Measurements from ENCODE around the gene MFAP2.

Gene MFAP2

GRCh38 chr1:16980473-16981268 is at the start of gene MFAP2:
MFAP2 (minus strand) TSS chr1:16980620; CDS start chr1:16978273, 2,347 bp downstream.
- DNase-seq = peak; percentile 73

DNA sequence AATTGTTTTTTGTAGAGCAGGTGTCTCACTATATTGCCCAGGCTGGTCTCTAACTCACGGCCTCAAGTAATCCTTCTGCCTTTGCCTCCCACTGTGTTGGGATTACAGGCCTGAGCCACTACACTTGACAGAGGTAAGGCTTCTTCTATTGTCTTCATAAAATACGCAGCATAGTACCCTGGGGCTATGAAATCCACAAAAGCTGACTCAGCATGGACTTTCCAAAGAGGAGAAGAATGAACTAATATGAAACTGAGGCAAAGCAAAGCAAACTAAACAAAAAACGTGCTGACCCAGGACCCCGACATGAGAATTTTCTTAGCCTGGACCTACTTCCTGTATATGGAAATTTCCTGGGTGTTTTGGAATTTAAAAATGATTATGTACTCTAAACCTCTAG is 49.8 kb upstream of the MFAP2 start:
- DNase-seq = no peak

DNA sequence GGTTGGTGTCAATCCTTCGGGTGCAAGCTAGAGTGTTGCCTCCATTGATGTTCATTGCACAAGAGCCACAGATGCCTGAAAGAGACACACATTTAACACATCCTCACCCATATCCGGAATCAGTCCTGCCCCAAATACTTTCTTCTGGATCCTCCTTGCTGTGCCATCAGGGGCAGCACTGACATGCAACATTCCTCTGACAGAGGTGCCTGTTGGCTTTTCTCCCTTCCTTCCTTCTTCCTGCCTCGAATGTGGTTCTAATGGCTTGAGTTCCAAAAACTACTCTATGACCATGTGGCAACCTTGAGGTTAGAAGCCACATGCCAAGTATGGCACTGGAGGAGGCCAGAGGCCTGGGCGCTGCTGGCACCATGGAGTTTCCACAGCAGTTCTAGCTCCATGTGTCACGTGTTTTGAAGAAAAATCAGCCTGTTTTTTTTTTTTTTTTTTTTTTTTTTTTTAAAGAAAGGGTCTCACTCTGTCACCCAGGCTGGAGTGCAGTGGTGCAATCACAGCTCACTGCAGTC is 48.3 kb upstream of the MFAP2 start:
- DNase-seq = no peak

- DNase-seq = no peak
Measured at GRCh38 chr1:17027900-17028299, 47.5 kb upstream of the MFAP2 start.

- DNase-seq = no peak
Measured at GRCh38 chr1:17027403-17027802, 47.0 kb upstream of the MFAP2 start.

GRCh38 chr1:17024721-17025120 is 44.3 kb upstream of the MFAP2 start:
- no peak for DNase-seq

- no peak for DNase-seq
Measured at GRCh38 chr1:17023573-17023972, 43.2 kb upstream of the MFAP2 start.

- DNase-seq = no peak
Measured at GRCh38 chr1:17023102-17023501, 42.7 kb upstream of the MFAP2 start.

DNA sequence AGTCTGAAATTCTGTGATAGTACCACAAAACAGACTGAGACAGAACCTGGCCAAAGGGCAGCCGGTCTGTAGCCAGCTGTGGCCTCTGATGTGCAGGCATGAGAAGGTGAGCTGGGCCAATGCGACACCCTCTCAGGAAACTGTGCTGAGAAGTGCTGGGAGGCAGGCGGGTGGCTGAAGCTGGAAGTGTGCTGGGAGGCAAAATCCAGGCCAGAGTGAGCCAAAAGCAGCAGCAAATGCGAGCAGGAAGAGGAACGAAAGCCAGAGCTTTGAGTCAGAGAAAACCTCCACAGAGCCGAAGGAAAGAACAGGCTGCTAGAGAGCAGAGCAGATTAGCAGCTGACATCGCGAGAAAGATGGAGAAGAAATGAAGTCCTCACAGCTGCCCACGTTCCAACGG is 41.5 kb upstream of the MFAP2 start:
- DNase-seq = no peak

- no peak for DNase-seq
Measured at GRCh38 chr1:17020502-17020901, 40.1 kb upstream of the MFAP2 start.

- no peak for DNase-seq
Measured at GRCh38 chr1:17018849-17019248, 38.4 kb upstream of the MFAP2 start.

GRCh38 chr1:17017435-17017834 is 37.0 kb upstream of the MFAP2 start:
- DNase-seq = no peak

GRCh38 chr1:17016317-17016661 is 35.9 kb upstream of the MFAP2 start:
- peak; percentile 4 for DNase-seq

DNA sequence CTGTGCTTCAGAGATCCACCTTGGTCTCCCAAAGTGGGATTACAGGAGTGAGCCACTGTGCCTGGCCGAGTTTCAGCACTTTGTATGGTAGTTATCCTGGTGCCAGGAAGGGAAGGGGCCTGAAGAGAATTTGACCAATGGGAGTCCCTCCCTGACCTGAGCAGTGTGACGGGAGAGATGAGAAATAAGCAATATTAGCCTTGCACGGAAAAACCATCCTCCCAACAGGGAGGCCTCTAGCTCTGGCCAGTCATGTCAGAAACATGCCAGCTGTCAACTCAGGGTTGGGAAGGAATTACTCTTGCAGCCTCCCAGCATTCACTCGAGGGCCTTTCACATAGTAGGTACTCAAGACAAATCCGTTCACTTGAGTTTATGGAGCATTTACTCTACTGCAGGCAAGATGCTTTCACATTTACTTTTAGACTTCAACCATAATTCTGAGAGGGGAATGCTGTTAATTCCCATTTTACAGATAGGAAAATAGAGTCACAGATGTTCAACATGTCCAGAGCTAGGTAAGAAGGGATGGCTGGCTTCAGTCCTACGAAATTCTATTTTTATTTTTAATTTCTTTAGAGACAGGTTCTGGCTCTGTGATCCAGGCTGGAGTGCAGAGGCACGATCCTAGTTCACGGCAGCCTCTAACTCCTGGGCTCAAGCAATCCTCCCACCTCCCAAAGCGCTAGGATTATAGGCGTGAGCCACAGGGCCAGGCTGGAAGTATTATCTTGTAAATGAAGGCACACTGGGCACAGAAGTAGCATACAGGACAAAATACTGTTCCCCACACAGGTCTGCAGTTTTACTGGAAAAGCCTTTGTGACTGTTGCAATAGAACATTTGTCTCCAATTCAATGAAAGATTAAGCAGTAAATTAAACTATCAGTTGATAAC is 34.5 kb upstream of the MFAP2 start:
- peak; percentile 2 for DNase-seq

GRCh38 chr1:17013491-17014320 is 33.3 kb upstream of the MFAP2 start:
- no peak for DNase-seq

DNA sequence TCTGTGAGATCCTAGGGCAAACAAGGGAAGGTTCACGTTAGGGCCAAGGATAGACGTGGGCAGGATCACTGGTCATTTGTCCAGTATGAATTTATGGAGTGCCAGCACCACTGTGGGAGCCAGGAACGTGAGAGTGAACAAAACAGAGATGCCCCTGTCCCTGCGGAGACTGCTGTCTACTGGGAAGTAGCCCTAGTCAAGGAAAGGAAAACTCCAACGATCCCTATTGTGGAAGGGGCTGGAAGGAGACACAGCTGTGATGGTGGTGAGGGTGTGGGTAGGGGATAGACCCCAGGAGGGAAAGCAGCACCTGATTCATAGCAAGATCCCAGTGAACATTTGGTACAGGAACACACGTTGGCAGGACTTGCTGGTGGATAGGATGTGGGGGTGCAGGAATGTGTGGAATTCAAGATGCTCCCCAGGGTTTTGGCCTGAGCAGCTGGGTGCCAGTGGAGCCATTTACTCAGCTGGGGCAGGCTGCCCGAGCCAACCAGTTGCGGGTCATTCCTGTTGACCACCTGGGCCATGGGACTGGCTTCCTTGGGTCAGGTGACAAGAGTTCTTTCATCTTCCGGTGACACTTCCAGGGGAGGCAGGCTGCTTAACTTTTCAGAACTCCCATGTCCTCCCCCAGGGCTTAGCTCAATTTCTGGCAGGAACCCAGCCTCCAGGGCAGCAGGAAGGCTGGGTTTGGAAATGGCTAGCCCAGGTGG is 32.5 kb upstream of the MFAP2 start:
- DNase-seq = no peak

DNA sequence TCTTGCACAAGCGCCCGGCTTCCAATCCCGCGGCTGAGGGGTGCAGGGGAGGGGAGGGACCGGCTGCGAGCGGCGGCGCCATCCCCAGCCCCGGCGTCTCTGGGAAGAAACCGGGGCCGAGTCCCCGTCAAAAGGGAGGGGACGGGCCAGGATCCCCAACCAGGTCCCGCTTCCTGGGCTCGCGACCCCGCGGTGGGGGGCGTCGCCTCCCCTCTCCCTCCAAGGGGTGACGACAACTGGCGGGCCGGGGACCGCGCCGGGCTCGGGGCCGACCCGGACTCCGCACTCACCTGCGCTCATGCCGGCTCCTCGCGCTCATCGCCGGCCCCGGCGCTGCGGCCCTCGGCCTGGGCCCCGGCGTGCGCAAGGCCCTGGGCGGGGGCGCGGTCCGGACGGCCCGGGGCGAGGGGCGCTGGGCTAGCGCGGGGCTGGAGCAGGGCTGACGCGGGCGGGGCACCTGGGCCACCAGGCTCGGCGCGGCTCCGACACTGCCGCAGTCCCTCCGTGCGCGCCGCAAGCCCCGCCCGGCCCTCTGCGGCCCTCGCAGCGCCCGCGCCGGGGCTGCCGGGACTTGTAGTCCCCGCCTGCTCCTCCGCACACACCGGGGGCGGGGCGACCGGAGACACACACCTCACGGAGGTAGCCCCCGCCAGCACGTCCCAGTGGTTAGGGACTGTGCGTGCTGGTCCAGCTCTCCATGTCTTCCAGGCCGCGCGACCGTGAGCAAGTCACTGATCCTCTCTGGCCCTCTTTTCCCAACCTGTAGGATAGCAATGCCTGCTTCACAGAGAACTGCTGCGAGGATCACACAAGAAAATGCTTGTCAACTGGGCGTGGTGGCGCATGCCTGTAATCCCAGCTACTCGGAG is 31.3 kb upstream of the MFAP2 start, which contains the start of gene ATP13A2:
ATP13A2 (minus strand) TSS at position 490 of the 869 bp plus-strand sequence; CDS start at position 300, 190 bp downstream.
- peak; percentile 85 for DNase-seq

DNA sequence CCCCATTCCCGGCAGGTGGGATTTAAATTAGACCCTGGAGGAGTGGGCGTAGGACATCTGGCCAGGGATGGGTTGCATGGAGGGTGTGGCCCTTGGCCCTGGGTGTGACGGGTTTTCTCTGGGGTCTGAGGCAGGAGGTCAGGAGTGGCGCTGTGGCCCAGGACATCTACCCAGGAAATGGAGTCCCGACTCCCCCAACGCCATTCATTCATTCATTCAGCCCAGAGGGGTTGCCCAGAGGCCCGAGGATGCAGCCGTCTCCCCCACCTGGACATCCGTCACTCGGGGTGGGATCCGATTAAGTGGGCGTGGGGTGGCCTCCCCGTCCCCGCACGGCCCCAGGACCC is 30.6 kb upstream of the MFAP2 start:
- no peak for DNase-seq

DNA sequence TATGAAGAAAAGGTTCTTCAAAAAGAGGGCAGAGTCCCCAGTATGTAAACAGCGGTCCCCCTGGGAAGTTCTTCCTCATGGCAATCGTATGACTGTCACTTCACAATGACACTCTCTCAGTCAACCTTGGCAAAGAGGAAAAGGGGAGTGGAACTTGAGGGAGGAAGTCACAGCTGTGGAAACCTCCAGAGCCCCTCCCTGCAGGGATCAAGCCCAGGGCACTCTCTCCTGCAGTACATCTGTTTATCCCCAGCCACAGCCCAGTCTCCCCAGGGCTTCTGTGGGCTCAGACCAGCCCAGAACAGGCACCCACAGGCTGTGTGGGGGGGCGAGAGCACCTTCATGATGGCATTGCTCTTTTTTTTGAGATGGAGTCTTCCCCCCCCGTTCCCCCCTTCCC is 29.3 kb upstream of the MFAP2 start:
- no peak for DNase-seq

DNA sequence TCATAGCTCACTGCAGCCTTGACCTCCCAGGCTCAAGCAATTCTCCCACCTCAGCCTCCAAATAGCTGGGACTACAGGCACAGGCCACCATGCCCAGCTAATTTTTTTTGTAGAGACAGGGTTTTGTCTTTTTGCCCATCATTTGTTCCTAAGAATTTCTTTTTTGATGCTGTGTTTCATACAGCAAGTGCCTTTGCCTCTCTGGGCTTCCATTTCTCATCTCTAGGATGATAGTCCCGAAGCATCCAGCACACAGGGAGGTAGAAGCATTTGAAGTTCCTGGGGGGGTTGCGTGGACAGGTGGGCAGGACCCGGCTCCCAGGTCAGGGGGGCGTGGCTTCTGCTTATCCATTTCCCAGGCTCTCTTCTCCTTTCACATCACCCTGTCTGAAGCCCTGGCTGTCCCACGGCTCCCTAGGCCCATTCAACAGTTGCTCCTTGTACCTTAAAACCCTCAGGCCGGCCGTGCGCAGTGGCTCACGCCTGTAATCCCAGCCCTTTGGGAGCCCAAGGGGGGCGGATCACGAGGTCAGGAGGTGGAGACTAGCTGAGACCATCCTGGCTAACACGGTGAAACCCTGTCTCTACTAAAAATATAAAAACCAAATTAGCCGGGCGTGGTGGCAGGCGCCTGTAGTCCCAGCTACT is 27.9 kb upstream of the MFAP2 start:
- no peak for DNase-seq

DNA sequence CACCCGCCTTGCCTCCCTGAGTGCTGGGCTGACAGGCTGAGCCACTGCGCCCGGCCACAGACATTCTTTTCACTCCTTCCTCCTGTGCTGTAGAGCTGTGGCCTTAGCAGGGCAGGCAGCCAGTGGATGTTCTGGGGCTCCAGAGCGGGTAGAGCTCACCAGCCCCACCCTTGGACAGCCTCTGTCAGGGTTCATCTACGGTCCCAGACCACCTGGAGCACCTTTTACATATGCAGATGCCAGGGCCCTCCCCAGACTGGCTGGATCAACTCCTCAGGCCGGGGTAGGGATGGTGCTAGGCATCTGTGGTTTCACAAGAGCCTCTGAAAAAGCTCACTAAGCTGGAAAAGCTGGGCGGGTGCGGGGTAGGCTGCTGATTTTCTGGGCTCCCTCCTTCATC is 26.7 kb upstream of the MFAP2 start:
- no peak for DNase-seq
